Spleen (tissue), 11 donors: Measurements from ENCODE around the gene EPHB1. TPM values are rescaled to one million over a fixed set of nuclear protein-coding genes. Genes with fewer than 3 reads are reported as not detected.

Experiments used
- DNase-seq: peaks from one replicate; pipeline ENCODE4 v3.0.0-alpha.2; 2020
- H3K27ac ChIP-seq, 8 donors: fragments of 200-600 bp; sonication (generic) in 7 of 8; 1 replicate in 4 of 8; 2 replicates in 4 of 8; pipeline versions ENCODE4 v1.5.0 to v1.8.0; 2016 to 2021; ENCODE audit warnings: inconsistent platforms in 4 of 8, mild to moderate bottlenecking in 4 of 8, moderate library complexity in 1 of 8
- H3K27me3 ChIP-seq, 7 donors: fragments of 200-600 bp; sonication (generic) in 6 of 7; replicated peaks in 1 of 7; 1 replicate in 4 of 7; 2 replicates in 3 of 7; pipeline versions ENCODE4 v1.5.0 to v1.8.0; 2016 to 2021; ENCODE audit warnings: inconsistent platforms in 3 of 7, mild to moderate bottlenecking in 1 of 7
- H3K36me3 ChIP-seq, 6 donors: fragments of 200-600 bp; sonication (generic) in 5 of 6; 1 replicate in 4 of 6; 2 replicates in 2 of 6; pipeline versions ENCODE4 v1.5.0 to v1.8.0; 2016 to 2021; ENCODE audit warnings: inconsistent platforms in 2 of 6
- H3K4me1 ChIP-seq, 6 donors: fragments of 200-600 bp; sonication (generic) in 5 of 6; 1 replicate in 3 of 6; 2 replicates in 3 of 6; pipeline versions ENCODE4 v1.5.0 to v1.8.0; 2016 to 2021; ENCODE audit warnings: inconsistent platforms in 3 of 6
- H3K4me3 ChIP-seq, 8 donors: fragments of 200-600 bp; sonication (generic) in 7 of 8; 1 replicate in 4 of 8; 2 replicates in 4 of 8; pipeline versions ENCODE4 v1.5.0 to v1.8.0; 2016 to 2021; ENCODE audit warnings: inconsistent platforms in 4 of 8, mild to moderate bottlenecking in 4 of 8, moderate library complexity in 2 of 8
- H3K9me3 ChIP-seq, 8 donors: fragments of 200-600 bp; sonication (generic) in 7 of 8; 1 replicate in 4 of 8; 2 replicates in 4 of 8; pipeline versions ENCODE4 v1.5.0 to v1.8.0; 2016 to 2021; ENCODE audit warnings: inconsistent platforms in 4 of 8
- CTCF ChIP-seq, 11 experiments: fragments of 200-600 bp in 7 of 11; fragments of 450-650 bp in 4 of 11; sonication (generic) in 4 of 11; IDR thresholded peaks in 8 of 11; conservative IDR thresholded peaks in 3 of 11; 1 replicate in 7 of 11; 2 replicates in 4 of 11; pipeline versions ENCODE4 v1.4.0 to v1.8.0; 2016 to 2021; ENCODE audit warnings: antibody characterized with exemption in 11 of 11, inconsistent platforms in 4 of 11, mild to moderate bottlenecking in 1 of 11
- POLR2A ChIP-seq, 3 donors: fragments of 450-650 bp; IDR thresholded peaks; one replicate each; pipeline ENCODE4 v1.5.1; 2017; ENCODE audit warnings: antibody characterized with exemption in 3 of 3, mild to moderate bottlenecking in 1 of 3
- POLR2AphosphoS5 ChIP-seq, 3 donors: sonication (generic); formaldehyde crosslinking; IDR thresholded peaks; one replicate each; pipeline ENCODE4 v1.5.1; 2017; ENCODE audit warnings: antibody characterized with exemption in 3 of 3
- WGBS, 5 donors: extraction: QIAGEN DNeasy Blood & Tissue Kit in 3 of 5; methylation state at CpG; one replicate each; pipeline versions ENCODE4 v1.1.5 to v1.1.7; 2013 to 2018; 5-methylcytosine and 5-hydroxymethylcytosine counted together
- intact Hi-C: fragments of 100-400 bp; cut with DNase I; formaldehyde crosslinking; loops from one replicate; pipeline ENCODE4 v1.15.0; 2023; ENCODE audit warnings: low total_unique reads
- polyA plus RNA-seq, 3 donors: library from polyadenylated mRNA; stranded (reverse); fragments of 200-250 nt; gene quantifications; one replicate each; pipeline ENCODE4 v1.2.1, GENCODE V29; 2013
- total RNA-seq, 7 donors: library from RNA; depleted of rRNA in 3 of 7; stranded (reverse); fragments of >200 nt in 3 of 7; fragmentation: NEBNext Ultra II Directional in 4 of 7; extraction: Animal tissue kit (Norgen Biotek cat#: 25700) in 4 of 7; gene quantifications; one replicate each; pipeline versions ENCODE4 v1.1.0 to v1.2.1, GENCODE V29; 2016 to 2021
- donor health status: healthy with polysubstance abuse.
- donor health status: DM: no; HTN: no; CAD: no; lungs with moderate emphysema.
- donor health status: DM: no; HTN: no; CAD: no.
- donor health status: Bipolar disorder and iron deficiency.
- donor health status: healthy.
- donor health status: DM: no; HTN: no; CAD: no.
- donor health status: DM: yes; HTN: yes; CAD: no.

Gene EPHB1
- total and polyA plus RNA-seq, 10 donors = 0.20 to 14.0 (median 3.0) TPM

DNA sequence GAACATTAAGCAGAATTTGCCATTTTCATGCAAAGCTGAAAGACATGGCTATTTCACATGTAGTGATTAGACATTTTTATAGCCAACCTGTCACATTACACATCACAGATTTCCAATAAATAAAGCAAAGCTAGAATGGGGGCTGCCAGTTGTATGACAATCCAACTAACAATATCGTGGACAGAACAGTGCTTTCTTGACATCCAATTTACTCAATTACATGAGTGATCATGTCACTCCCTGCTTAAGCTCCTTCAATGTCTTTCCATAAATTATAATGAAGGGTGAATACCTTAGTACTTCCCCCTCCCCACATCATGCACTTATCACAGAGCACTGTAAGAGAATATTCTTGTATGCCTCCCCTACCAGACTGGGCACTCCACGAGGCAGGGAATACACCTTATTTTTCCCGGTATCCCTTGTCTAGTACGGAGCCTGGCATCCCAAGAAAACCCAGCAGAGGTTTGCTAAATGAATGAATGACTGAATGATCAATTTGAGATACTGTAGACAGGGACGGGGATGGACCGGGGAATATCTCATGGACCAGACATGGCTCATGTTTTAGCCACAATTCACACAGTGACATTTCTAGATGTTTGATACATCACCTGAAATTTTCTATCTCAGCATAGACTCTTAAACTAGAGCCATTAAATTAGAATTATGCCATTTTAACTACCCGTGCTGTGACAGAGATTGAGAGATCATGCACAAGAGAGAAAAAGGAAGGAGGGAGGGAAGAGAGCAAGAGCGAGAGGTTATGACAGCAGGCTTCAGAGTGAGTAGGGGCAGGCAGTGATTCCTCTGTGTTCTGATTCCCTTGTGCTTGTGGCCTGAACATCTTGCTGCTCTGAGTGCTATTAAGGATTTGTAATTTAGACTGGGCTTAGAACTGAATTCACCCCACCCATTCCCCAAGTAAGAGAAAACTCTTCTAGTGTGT is 77.7 kb downstream of the EPHB1 start:
- no peaks in the 10 kb centered on the region for H3K4me1 ChIP-seq
- WGBS, 5 donors = 86 to 95% (median 88%) methylated on average over 8 of the region's 8 CpGs
- TF ChIP-seq POLR2AphosphoS5 (IDR thresholded peaks at IDR 0.05) (no peak), POLR2A (IDR thresholded peaks at IDR 0.05) (no peak), CTCF (IDR thresholded peaks at IDR 0.05 in 8 of 11, conservative IDR thresholded peaks at IDR 0.05 in 3 of 11) (no peak)
- intact Hi-C loops = no loop called here
- no peaks in the 10 kb centered on the region for H3K27me3 ChIP-seq
- H3K36me3 ChIP-seq = no peaks in the 10 kb centered on the region
- peak; percentile 7 for DNase-seq
- no peak overlapping the region for H3K27ac ChIP-seq
- H3K4me3 ChIP-seq = no peak overlapping the region
- H3K9me3 ChIP-seq = peaks cover 0 to 5% (median 0%) of the 10 kb centered on the region in 8 donors

DNA sequence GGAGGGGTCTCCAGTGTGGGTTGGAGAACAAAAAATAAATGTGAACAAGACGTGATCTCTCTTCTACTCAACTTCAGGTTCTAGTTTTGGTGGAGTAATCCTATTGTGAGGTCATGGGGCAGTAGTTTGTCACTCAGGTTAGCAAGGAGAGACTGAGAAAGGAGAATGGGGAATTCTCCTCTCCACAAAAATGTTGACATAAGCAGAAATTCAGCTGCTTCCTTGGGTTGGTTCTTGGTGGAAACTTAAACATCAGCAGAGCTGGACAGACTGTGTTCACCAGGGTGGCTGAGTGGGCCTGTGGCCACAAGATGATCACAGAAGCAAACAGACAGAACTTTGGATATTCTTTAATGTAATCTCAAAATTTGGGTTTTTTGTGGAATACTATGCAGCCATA is 78.7 kb downstream of the EPHB1 start:
- Histone ChIP-seq H3K36me3 (no peaks in the 10 kb centered on the region), H3K27ac (no peak overlapping the region), H3K4me3 (no peak overlapping the region), H3K9me3 (peaks cover 0 to 5% (median 0%) of the 10 kb centered on the region in 8 donors), H3K27me3 (no peaks in the 10 kb centered on the region), H3K4me1 (no peaks in the 10 kb centered on the region)
- TF ChIP-seq CTCF (IDR thresholded peaks at IDR 0.05 in 8 of 11, conservative IDR thresholded peaks at IDR 0.05 in 3 of 11) = no peak
- WGBS, 5 donors = 61 to 92% (median 83%) methylated on average over 1 of the region's 1 CpG
- no peak for DNase-seq
- intact Hi-C loops = no loop called here

DNA sequence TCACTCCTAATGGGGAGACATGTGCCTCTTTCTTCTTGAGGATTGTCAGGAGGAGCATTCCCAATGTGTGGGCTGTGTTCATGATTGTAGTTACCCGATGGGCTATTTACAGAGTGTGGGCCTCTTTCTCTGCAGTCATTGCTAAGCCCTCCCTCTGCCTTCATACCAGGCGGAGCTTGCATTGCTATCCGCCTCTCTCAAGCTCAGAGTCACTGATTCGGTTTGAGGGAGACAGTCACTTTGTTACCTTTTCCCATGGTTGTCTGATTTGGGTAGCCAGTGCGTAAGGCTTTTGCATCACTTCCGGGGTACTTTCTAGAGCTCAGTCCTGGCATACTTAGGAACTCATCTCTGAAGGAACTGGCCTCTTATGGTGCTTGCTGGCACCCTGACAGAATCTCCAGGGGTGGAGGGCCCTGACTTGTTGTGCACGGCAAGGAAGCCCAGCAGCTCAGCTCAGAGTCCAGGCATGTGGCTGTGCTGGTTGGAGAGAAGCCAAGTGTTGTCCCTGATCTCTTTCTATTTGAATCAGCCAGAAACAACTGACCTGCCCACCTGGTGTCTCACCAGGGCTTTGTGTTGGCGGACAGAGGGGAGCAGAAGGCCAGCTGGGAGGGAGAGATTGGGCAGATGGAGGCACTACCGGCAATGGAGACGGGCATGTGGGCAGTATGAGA is 79.8 kb downstream of the EPHB1 start:
- Histone ChIP-seq H3K9me3 (peaks cover 0 to 5% (median 0%) of the 10 kb centered on the region in 8 donors), H3K4me1 (no peaks in the 10 kb centered on the region), H3K27me3 (no peaks in the 10 kb centered on the region), H3K36me3 (no peaks in the 10 kb centered on the region), H3K4me3 (no peak overlapping the region), H3K27ac (no peak overlapping the region)
- TF ChIP-seq POLR2A (IDR thresholded peaks at IDR 0.05) (no peak), CTCF (IDR thresholded peaks at IDR 0.05 in 8 of 11, conservative IDR thresholded peaks at IDR 0.05 in 3 of 11) (no peak), POLR2AphosphoS5 (IDR thresholded peaks at IDR 0.05) (no peak)
- WGBS, 5 donors = 64 to 69% (median 68%) methylated on average over 9 to 10 of the region's 10 CpGs
- peak; percentile 46 for DNase-seq
- intact Hi-C loops = no loop called here

DNA sequence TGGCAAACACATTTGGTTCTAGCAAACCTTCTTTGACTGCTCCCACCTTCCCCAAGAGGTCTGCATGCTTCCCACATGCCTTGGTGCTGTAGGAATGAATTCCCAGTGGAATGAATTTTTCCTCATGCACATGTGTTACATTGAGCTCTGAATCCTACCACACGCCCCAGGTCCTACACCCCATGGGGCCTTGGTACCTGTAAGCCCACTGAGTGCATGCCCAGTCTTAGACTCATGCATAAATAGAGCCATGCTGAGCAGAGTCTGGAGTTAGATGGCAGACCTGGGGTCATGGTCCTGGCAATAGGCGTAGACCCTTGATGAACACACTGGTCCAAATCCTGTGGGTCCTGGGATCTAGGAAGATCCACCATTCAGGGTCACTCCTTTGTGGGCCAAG is 81.8 kb downstream of the EPHB1 start:
- WGBS, 5 donors = 63 to 100% (median 88%) methylated on average over 1 to 2 of the region's 2 CpGs
- intact Hi-C loops = no loop called here

More for the DNA sequence above, 81.8 kb downstream of the EPHB1 start:
- H3K27ac ChIP-seq = no peak overlapping the region
- H3K27me3 ChIP-seq = no peaks in the 10 kb centered on the region
- peaks cover 0 to 5% (median 0%) of the 10 kb centered on the region in 8 donors for H3K9me3 ChIP-seq
- peak; percentile 18 for DNase-seq
- H3K4me1 ChIP-seq = no peaks in the 10 kb centered on the region
- no peaks in the 10 kb centered on the region for H3K36me3 ChIP-seq
- H3K4me3 ChIP-seq = no peak overlapping the region
- TF ChIP-seq POLR2AphosphoS5 (IDR thresholded peaks at IDR 0.05) (no peak), POLR2A (IDR thresholded peaks at IDR 0.05) (no peak), CTCF (IDR thresholded peaks at IDR 0.05 in 8 of 11, conservative IDR thresholded peaks at IDR 0.05 in 3 of 11) (no peak)
